NCI-H1694 treated with DMSO at 0.1 percent for 48 hours (cell line): Measurements from ENCODE around the gene MYRF.

Experiments used
- DNase-seq: peaks from one replicate; lab custom pipeline; 2025; lab: John Stamatoyannopoulos, UW

The MYRF gene

DNA sequence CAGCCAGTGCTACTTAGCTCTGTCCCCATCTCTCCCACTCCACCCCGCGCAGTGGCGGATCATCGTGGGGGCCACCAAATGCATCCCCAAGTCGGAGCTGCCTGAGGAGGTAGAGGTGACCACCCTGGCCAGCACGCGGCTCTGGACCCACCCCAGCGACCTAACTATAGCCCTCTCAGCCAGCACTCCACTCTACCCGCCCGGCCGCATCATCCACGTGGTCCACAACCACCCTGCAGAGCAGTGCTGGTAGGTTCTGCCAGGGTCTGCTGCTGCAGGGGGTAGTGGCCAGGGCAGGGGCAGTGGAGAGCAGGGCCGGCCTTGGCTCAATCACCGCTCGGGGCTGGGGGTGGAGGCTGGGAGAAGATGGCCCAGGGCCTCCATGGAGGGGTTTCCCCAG, 13.0 kb upstream of the MYRF start:
- DNase-seq = no peak

DNA sequence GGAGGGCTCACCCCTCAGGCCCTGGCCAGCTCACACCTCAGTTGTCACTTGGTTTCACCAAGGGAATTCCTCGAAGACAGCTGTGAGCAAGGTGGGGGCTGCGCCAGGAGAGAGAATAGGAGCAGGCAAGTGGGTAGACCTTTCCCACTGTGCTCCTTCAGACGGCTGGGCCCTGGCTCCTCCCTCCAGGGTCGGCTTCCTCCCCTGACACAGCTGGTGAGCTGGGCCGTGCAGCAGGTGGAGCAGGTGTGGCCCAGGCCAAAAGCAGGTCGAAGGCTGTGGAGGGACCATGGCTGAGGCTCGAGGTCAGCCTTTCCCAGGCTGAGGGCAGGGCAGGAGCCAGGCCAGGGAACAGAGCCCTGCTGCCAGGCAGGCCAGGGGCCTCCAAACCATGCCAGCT, 12.5 kb upstream of the MYRF start:
- no peak for DNase-seq

DNA sequence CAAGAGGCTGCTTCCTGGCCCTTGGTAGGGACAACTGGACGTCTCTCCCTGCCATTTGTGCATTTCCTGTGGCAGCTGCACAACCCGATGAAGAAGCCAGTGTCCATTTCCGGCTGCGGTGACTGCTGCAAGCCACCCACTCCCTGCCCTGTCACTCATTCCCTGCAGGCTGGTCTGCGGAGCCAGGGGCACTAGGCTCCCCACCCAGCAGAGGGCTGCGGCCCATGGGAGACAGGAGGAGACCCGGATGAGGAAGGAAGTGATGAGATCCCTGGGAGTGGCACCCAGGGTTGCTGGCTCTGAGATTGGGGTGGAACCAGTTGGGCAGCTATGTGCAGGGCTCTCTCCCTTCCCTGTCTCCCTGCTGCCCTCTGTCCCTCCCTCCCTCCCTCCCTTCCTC, 10.0 kb upstream of the MYRF start:
- DNase-seq = no peak

DNA sequence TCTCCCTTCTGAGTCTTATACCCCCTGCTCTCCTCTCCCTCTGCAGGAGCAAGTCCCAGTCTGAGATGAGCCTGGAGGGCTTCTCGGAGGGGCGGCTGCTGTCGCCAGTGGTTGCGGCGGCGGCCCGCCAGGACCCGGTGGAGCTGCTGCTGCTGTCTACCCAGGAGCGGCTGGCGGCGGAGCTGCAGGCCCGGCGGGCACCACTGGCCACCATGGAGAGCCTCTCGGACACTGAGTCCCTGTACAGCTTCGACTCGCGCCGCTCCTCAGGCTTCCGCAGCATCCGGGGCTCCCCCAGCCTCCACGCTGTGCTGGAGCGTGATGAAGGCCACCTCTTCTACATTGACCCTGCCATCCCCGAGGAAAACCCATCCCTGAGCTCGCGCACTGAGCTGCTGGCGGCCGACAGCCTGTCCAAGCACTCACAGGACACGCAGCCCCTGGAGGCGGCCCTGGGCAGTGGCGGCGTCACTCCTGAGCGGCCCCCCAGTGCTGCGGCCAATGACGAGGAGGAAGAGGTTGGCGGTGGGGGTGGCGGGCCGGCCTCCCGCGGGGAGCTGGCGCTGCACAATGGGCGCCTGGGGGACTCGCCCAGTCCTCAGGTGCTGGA, 8.8 kb upstream of the MYRF start:
- no peak for DNase-seq

DNA sequence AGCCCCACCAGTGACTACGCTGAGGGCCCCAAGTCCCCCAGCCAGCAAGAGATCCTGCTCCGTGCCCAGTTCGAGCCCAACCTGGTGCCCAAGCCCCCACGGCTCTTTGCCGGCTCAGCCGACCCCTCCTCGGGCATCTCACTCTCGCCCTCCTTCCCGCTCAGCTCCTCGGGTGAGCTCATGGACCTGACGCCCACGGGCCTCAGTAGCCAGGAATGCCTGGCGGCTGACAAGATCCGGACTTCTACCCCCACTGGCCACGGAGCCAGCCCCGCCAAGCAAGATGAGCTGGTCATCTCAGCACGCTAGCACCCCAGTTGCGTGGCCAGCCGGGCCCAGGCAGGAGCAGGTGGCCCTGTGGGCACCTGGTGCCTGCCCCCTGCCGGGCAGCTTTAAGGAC, 8.3 kb upstream of the MYRF start:
- no peak for DNase-seq

DNA sequence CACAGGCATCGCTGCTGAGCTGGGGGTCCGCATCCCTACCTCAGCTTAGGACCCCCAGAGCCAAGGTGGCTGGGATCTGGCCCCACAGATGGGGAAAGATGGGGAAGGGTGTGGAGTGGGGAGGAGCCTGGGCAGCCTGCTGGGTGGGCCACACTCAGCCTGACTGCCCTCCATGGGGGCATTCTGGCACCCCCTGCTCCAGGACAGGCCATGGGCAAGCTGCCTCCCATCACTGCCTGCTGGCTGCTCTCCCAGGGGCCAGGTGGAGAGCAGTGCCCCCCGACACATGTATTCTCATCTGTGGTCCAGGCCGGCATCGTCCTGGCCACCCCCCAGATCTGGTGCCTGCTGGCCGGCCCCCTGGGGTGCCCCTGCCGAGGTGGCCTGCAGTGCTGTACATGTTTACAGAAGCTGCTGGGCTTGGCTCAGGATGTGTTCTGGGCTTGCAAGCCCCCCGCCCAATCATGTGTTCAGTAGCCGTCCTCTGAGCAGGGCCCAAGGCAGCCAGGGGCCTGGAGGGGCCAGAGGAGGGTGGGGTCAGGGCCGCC, 7.8 kb upstream of the MYRF start:
- no peak for DNase-seq

DNA sequence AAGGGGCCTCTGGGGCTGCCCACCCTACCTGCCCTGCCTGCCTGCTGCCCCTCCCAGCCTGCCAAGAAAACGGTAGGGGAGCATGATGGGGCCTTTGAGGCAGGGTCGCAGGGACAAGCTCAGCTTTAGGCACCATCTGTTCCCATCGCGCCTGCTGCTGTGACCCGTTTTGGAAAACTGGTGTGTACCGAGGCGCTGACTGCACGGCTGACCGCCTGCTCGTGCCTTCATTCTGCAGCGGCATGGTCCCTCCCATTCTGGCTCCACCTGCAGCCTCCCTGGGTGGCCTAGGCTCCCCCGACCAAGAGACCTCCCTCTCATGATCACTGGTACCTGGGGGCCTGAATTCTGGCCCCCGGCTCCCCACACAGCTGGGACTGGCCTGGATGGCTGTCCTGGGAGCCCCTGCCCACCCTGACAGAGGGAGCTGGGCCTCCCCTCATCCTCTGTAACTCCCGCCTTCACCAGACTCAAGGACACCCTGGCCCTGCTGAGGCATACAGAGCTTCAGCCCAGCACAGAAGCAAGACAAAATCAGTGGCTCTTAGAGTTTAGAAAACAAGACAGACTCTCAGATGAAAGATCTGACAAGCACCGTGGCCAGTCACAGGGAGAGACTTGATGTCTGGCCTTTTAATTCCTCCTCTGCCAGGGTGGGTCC, 6.5 kb upstream of the MYRF start:
- no peak for DNase-seq

DNA sequence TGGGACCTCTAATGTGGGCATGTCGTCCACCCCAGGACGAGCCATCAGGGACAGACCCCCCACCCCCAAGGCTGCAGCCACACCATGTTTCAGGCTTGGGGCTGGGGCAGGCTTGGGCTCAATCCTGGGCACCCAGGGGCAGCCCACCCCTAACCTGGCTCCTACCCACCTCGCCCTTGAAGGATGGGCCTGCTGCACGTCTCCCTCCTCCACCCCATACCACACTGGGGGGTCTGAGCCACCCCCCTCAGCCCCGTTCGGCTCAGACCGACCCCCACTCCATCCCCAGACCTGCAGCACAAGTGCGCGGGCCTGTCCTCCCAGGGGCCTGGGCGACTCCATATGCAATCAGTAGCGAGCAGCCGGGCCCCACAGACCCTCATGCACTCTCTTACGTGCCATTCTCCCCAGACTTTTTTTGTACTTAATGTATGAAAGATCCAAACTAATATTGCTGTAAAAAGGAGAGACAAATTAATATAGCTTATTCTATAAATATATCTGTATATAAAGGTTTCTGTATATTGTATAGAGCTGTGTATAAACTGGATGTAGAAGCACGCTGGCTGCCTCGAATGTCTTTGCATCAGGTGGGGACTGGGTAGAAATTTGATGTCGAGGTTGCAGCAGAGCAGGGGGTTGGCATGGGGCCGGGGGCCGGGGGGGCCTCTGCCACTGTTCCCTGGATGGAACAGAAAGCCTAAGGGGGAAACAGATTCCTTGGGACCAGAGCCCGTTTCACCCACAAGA, 5.8 kb upstream of the MYRF start:
- no peak for DNase-seq

DNA sequence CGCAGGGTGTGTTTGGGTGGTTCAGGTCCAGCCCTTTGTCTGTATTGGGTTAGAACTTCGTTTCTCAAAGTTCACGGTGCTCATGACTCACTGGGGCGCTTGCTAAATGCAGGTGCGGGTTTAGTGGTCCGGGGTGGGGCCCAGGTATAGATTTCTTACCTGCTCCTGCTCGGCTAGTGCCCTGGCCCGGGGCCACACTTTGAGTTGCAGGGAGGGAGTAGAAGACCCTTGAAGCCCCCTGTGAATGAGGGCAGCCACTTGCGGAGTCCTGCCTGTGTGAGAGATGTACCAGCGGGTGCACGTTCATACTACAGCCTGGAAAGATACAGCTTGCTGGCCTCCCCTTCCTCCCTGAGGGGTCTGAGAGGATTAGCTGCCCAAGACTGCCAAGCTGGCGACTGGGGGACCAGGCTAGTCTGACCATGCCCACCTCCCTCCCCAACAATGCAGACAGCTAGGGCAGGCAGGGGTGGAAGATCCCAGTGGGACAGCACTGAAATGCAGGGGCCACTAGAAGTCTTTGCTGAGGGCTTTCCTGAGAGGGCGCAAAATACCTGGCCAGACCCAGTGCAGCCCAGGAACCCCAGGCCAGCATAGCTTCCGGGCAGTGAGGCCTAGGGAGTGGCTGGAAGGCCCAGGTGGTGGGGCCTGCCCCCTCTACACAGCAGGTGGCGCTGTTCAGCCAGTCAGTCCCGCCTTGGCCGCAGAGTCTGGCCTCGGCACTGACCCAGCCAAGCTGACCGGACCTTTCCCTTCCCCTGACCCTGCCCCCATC, 5.1 kb upstream of the MYRF start:
- no peak for DNase-seq

DNA sequence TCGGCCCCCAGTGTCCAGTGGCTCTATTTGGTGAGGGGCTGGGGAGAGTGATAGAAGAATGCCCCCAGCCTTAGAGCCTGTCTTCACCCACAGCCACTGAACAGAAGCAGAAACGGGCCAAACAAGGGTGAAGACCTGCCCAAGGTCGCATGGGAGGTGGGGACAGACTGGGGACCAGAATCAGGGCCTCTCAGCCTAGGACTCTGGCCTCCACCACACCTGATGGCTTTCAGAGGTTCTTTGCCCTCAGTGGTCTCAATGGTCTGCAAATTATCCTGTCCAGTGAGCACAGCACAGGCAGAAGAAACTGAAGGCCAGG, 4.5 kb upstream of the MYRF start:
- no peak for DNase-seq

DNA sequence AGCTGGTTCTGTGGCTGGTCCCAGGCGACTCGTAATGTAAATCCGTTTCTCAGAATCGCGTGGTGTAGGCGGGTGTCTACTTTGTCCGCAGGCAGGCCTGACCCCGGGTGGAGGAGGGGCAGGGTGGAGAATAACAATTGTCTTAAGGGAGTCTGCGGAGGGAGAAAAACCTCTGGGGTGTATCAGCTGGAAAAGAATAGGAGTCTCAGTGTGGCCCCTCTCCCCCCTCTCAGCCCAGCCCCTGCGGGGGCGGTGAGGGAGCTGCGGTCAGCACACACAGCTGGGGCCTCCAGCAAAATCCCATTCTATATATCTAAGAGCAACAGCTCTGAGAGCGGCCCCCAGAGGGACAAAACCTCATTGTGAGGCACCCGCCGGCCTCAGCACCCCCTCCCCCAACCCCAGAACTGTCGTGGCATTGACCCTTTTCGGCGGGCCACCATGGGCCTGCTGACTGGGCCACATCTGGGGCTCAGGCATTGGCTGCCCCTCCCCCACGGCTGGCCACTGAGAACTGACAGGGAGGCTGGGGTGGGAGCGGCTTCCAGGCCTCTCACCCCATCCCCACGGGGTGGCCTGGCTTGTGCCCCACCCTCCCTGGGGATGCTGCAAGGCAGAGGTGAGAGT, 2.7 kb upstream of the MYRF start:
- DNase-seq = no peak

DNA sequence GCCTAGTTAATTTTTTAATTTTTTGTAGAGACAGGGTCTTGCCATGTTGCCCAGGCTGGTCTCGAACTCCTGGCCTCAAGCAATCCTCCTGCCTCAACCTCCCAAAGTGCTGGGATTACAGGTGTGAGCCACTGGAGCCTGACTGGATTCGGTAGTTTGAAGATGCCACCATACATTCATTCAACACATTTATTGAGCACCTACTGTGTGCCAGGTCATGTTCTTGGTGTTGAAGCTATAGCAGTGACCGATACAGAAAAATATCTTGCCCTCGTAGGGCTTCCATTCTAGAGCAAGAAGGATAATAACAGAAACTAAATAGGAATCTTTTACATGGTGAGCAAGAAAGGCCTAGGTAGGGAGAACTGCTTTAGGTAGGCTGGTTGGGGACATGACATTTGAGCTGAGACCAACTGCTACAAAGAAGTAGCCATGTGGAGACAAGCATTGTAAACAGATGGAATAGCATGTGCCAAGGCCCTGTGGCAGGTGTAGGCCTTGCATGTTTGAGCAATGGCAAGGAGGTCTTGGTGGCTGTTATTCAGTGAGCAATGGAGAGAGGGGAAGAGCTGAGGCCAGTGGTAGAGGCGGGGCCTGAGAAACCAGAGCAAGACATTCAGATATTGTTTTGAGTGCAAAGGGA, 1.7 kb upstream of the MYRF start:
- DNase-seq = no peak

DNA sequence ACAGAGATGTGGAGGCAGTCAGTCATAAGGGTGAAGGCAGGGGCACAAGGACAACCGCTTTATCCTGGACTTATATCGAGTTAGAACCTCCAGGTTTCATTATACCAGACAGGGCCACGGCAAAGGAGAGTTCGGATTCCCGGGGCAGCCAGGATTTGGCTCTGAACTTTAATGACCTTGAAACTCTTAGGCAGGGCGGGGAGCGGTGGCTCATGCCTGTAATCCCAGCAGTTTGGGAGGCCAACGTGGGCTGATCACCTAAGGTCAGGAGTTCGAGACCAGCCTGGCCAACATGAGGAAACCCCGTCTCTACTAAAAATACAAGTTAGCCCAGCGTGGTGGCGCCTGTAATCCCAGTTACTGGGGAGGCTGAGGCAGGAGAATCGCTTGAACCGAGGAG, 1.1 kb upstream of the MYRF start:
- no peak for DNase-seq

DNA sequence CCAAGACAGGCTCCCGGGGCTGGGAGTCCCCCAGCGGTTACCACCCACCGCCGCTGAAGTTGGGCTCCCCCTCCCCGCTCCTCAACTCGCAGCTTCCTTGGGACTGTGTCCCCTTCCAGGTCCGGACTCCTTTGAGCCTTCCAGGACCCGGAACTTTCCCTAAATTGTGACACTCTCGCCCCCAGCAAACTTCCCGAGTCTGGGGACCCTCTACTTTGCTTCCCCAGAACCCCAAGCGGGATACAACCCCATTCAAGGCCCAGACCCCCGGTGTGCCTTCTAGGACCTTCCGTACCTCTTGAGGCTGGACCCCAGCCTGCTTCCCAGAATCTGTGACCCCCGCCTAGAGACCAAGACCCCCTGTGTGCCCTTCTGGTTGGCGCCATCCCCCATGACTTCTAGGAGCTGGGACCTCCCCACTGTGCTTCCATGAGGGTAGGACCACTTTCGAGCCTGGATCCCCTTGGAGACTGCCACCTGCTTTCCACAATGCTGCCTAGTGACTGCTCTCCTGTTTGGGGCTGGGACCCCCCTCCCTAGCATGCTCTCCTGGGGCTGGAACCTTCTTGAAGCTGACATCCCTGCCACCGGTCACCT, 587 bp downstream of the MYRF start:
- no peak for DNase-seq

DNA sequence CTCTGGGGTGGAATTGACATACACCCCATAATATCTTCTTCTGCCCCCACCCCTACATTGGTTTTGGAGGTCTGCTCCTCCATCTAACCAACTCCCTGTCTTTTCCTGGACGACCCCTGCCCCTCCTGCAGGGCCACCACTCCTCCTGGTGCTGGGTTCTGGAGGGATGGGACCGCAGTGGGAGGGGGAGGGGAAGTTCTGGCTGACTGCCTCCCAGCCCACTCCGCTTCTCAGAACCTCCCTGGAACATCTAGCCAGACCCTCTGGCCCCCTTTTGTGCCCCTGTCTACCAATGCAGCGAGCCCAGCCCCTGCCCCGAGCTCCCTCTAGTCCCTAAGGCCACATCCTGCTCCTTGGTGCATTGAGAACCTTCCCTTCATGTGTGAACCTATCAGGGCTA, 1.2 kb downstream of the MYRF start:
- no peak for DNase-seq

DNA sequence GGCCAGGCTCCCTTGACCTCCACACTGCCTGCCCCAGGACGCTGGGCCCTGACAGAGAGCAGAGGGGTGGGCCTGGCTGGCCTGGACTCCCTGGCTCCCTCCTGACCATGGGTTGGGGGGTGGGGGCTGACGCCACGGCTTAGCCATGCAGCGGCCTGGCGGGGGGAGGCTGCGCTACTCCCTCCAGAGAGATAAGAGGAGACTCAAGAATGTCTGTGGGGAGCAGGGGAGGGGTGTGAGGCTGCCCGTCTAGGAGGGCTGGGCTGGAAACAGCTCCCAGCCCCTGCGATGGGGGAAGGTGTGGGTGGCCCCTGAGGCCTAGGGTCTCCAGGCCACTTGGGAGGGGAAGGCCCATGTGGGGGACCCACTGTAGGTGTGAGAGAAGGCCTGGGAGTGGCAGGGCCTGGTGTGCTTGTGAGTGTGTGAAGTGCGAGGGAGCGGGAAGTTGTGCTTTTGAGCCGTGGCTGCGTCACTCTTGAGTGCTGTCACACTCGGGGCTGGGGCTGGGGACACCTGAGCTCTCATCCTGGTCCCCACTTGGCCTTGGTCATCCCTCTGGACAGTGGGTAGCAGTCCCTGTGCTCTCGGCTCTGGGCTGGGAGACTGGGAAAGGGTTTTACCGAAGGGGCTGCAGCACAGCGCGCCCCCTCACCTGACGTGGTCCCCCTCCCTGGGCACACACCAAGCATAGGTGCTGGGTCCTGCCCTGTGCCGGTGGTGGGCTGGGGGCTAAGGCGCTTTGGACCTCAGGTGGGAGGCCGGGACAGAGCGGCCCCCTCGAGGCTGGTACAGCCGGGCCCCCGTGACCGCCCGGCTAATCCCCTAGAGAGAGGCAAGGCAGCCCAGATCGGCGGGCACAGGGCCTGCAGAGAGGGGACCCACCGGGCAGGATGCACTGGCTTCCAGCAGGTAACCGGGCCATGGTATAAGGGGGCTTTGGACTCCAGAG, 2.4 kb downstream of the MYRF start:
- no peak for DNase-seq

DNA sequence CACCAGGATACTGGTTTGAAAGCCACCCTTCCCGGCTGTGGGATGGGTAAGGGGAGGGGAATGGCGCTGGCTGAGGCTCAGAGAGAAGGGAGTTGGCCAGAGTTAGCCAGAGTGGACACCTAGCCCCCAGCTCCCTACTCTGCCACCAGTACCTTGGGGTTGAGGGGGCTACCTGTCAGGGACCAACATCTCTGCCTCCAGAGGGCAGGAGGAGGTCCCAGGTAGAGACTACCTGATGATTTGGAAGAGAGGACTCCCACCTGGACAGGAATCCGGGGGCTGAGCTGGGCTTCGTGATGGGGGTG, 3.7 kb downstream of the MYRF start:
- no peak for DNase-seq

DNA sequence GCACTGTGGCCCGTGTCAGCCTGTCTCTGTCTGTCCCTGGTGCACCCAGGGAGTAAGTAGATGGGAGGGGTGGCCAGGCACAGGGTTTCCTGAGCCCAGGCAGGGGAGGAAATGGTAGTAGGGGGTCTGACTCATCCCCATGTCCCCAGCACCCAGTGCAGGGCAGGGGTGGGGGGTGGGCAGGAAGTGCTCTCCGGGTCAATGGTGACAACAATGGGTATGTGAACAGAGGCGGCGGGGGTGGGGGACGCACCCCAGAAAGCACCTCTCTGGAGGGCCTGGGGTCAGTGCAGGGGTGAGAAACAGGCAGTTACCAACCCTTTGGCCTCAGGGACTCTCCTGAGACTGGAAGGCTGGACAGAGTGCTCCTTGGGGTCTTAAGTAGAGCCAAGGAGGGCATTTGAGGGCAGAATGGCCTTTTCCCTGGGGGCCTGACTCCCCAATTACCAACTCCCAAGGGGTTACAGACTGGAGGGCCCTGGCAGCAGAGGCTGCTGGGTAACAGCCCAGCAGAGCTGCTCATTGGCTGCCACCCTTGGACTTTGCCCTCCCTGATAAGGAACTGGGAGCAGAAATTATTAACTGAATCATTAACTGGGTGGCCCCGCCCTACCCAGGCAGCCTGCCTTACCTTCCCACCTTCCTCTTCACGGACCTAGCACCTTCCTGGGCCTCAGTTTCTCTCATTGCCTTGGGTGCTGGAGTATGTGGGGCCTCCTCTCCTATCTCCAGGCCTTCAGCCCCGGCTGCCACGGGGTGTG, 4.2 kb downstream of the MYRF start:
- no peak for DNase-seq

DNA sequence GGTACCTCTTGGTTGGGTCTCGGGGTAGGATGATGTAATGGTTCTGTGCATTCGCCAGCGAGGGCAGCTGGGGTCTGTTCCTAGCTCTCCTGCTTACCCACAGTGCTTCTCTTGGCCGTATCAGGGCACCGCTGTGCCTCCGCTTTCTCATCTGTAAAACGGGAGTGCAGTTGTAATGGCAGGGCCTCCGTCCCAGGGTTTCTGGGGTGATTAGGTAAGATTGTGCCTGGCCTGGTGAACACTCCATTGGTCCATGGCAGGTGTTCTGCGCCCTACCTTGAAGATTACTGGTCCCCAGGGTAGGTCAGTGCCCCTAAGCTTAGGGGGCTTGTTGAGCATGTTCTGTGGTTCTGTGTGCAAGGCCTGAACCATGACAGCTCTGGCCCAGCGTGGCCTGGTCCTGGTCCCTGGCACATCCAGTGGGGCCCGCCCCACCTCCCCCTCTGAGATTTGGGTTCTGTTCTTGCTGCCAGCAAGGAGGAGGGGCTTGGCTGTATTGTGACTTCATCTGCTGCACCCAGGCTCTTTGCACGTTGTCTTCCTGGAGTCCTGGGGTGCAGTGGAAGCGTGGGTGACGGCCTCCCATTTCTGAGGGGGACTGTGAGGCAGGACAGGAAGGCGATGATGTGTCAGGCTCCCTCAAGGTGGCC, 4.9 kb downstream of the MYRF start:
- DNase-seq = no peak
